SK-N-SH treated with all-trans-retinoic acid at 6 μM for 48 hours (cell line): ENCODE measurements around the gene BSG.

Experiments used
- ATAC-seq: fragments of 200-7000 bp; cut with Tn5 transposase; 3 replicates; pipeline ENCODE4 v1.9.1; 2020; ENCODE audit warnings: mild to moderate bottlenecking, moderate library complexity
- ARNTL ChIP-seq: fragments of 450-650 bp; formaldehyde crosslinking; IDR thresholded peaks from 2 replicates; pipeline ENCODE4 v1.5.0; 2020; ENCODE audit warnings: low read depth, mild to moderate bottlenecking, moderate library complexity, borderline replicate concordance
- BACH2 ChIP-seq: fragments of 250-450 bp; sonication (Bioruptor Pico); IDR thresholded peaks from 2 replicates; pipeline ENCODE4 v1.9.0; 2021; ENCODE audit warnings: mild to moderate bottlenecking, borderline replicate concordance
- CREB5 ChIP-seq: fragments of 250-450 bp; sonication (Bioruptor Pico); IDR thresholded peaks from 2 replicates; pipeline ENCODE4 v1.5.1; 2020; ENCODE audit warnings: low read depth, mild to moderate bottlenecking, moderate library complexity
- CSDC2 ChIP-seq: fragments of 250-450 bp; sonication (Bioruptor Pico); IDR thresholded peaks from 2 replicates; pipeline ENCODE4 v1.5.0; 2020; ENCODE audit warnings: mild to moderate bottlenecking, moderate library complexity
- CSRNP3 ChIP-seq: fragments of 250-450 bp; sonication (Bioruptor Pico); IDR thresholded peaks from 2 replicates; pipeline ENCODE4 v1.5.1; 2021; ENCODE audit warnings: mild to moderate bottlenecking, moderate library complexity
- ESRRG ChIP-seq: fragments of 250-450 bp; sonication (Bioruptor Pico); IDR thresholded peaks from 2 replicates; pipeline ENCODE4 v1.6.1; 2021; ENCODE audit warnings: mild to moderate bottlenecking
- GLIS3 ChIP-seq: fragments of 250-450 bp; sonication (Bioruptor Pico); IDR thresholded peaks from 2 replicates; pipeline ENCODE4 v1.5.0; 2020; ENCODE audit warnings: mild to moderate bottlenecking, moderate library complexity
- ISL1 ChIP-seq: fragments of 250-450 bp; sonication (Bioruptor Pico); IDR thresholded peaks from 2 replicates; pipeline ENCODE4 v2.1.2; 2022; ENCODE audit warnings: mild to moderate bottlenecking, moderate library complexity
- OSR1 ChIP-seq: fragments of 250-450 bp; sonication (Bioruptor Pico); IDR thresholded peaks from 2 replicates; pipeline ENCODE4 v1.8.0; 2022; ENCODE audit warnings: moderate library complexity, mild to moderate bottlenecking, inconsistent platforms
- PATZ1 ChIP-seq: fragments of 250-450 bp; sonication (Bioruptor Pico); IDR thresholded peaks from 2 replicates; pipeline ENCODE4 v1.8.0; 2020; ENCODE audit warnings: mild to moderate bottlenecking, moderate library complexity, borderline replicate concordance
- POU6F1 ChIP-seq: fragments of 250-450 bp; sonication (Bioruptor Pico); IDR thresholded peaks from 2 replicates; pipeline ENCODE4 v1.8.0; 2021; ENCODE audit warnings: low read depth, mild to moderate bottlenecking, moderate library complexity, borderline replicate concordance
- PPARA ChIP-seq: fragments of 250-450 bp; sonication (Bioruptor Pico); IDR thresholded peaks from 2 replicates; pipeline ENCODE4 v1.5.0; 2020; ENCODE audit warnings: mild to moderate bottlenecking, borderline replicate concordance
- RARB ChIP-seq: fragments of 250-450 bp; sonication (Bioruptor Pico); IDR thresholded peaks from 2 replicates; pipeline ENCODE4 v1.8.0; 2021; ENCODE audit warnings: mild to moderate bottlenecking, moderate library complexity
- SNAI2 ChIP-seq: fragments of 250-450 bp; sonication (Bioruptor Pico); IDR thresholded peaks from 2 replicates; pipeline ENCODE4 v1.5.0; 2020; ENCODE audit warnings: mild to moderate bottlenecking, moderate library complexity
- TCF4 ChIP-seq: fragments of 250-450 bp; sonication (Bioruptor Pico); IDR thresholded peaks from 2 replicates; pipeline ENCODE4 v1.8.0; 2021; ENCODE audit warnings: mild to moderate bottlenecking, moderate library complexity, borderline replicate concordance
- TOX ChIP-seq: fragments of 250-450 bp; sonication (Bioruptor Pico); IDR thresholded peaks from 2 replicates; pipeline ENCODE4 v1.8.0; 2021; ENCODE audit warnings: mild to moderate bottlenecking, moderate library complexity, borderline replicate concordance
- TSHZ2 ChIP-seq: fragments of 250-450 bp; sonication (Bioruptor Pico); IDR thresholded peaks from 2 replicates; pipeline ENCODE4 v1.5.0; 2020; ENCODE audit warnings: mild to moderate bottlenecking, moderate library complexity
- ZC3H10 ChIP-seq: fragments of 250-450 bp; sonication (Bioruptor Pico); IDR thresholded peaks from 2 replicates; pipeline ENCODE4 v1.5.1; 2021; ENCODE audit warnings: mild to moderate bottlenecking, moderate library complexity
- ZFP3 ChIP-seq: fragments of 250-450 bp; sonication (Bioruptor Pico); IDR thresholded peaks from 2 replicates; pipeline ENCODE4 v1.5.0; 2020; ENCODE audit warnings: mild to moderate bottlenecking, moderate library complexity
- ZFP30 ChIP-seq: fragments of 450-650 bp; formaldehyde crosslinking; IDR thresholded peaks from 2 replicates; pipeline ENCODE4 v1.5.0; 2022; ENCODE audit warnings: mild to moderate bottlenecking, moderate library complexity
- ZNF565 ChIP-seq: fragments of 450-650 bp; formaldehyde crosslinking; conservative IDR thresholded peaks from 2 replicates; pipeline ENCODE4 v1.5.0; 2020; ENCODE audit warnings: low read depth, mild to moderate bottlenecking, moderate library complexity
- ZNF70 ChIP-seq: fragments of 450-650 bp; formaldehyde crosslinking; IDR thresholded peaks from 2 replicates; pipeline ENCODE4 v1.5.0; 2020; ENCODE audit warnings: mild to moderate bottlenecking, moderate library complexity
- ZNF8 ChIP-seq: fragments of 450-650 bp; formaldehyde crosslinking; IDR thresholded peaks from 2 replicates; pipeline ENCODE4 v1.5.0; 2020; ENCODE audit warnings: mild to moderate bottlenecking, moderate library complexity

The BSG gene

GRCh38 chr19:541699-542098, 30.7 kb upstream of the BSG start:
- TF ChIP-seq ZNF8 (CRISPR knock-in tag), result no peak
- TF ChIP-seq GLIS3 (CRISPR knock-in tag), result no peak
- TF ChIP-seq TOX (CRISPR knock-in tag), result no peak
- ATAC-seq, result no peak

- ATAC-seq, result no peak
- no peak for TF ChIP-seq TCF4
- no peak for TF ChIP-seq ZFP30 (CRISPR knock-in tag)
- no peak for TF ChIP-seq ZNF8 (CRISPR knock-in tag)
- TF ChIP-seq SNAI2, result no peak
- TF ChIP-seq ISL1 (CRISPR knock-in tag), result no peak
- TF ChIP-seq RARB, result no peak
- TF ChIP-seq CREB5 (CRISPR knock-in tag), result no peak
- no peak for TF ChIP-seq CSDC2 (CRISPR knock-in tag)
- no peak for TF ChIP-seq ZFP3 (CRISPR knock-in tag)
- no peak for TF ChIP-seq ZC3H10 (CRISPR knock-in tag)
- no peak for TF ChIP-seq OSR1 (CRISPR knock-in tag)
- TF ChIP-seq CSRNP3 (CRISPR knock-in tag), result no peak
- TF ChIP-seq ESRRG (CRISPR knock-in tag), result no peak
- TF ChIP-seq BACH2 (CRISPR knock-in tag), result no peak
Measured at GRCh38 chr19:542173-542866, 30.1 kb upstream of the BSG start.

- TF ChIP-seq TOX (CRISPR knock-in tag), result no peak
- no peak for TF ChIP-seq ZNF70 (CRISPR knock-in tag)
- TF ChIP-seq BACH2 (CRISPR knock-in tag), result no peak
- TF ChIP-seq CSRNP3 (CRISPR knock-in tag), result no peak
- TF ChIP-seq OSR1 (CRISPR knock-in tag), result no peak
- no peak for TF ChIP-seq SNAI2
- TF ChIP-seq ESRRG (CRISPR knock-in tag), result no peak
- TF ChIP-seq TCF4, result no peak
- no peak for TF ChIP-seq CREB5 (CRISPR knock-in tag)
- no peak for TF ChIP-seq PPARA
- no peak for TF ChIP-seq PATZ1 (CRISPR knock-in tag)
- TF ChIP-seq ARNTL, result no peak
- no peak for TF ChIP-seq ZNF8 (CRISPR knock-in tag)
- no peak for TF ChIP-seq POU6F1
- no peak for TF ChIP-seq RARB
- TF ChIP-seq ZNF565 (CRISPR knock-in tag), result no peak
- no peak for TF ChIP-seq ZC3H10 (CRISPR knock-in tag)
- TF ChIP-seq ZFP3 (CRISPR knock-in tag), result no peak
- TF ChIP-seq TSHZ2 (CRISPR knock-in tag), result no peak
- TF ChIP-seq GLIS3 (CRISPR knock-in tag), result no peak
- ATAC-seq, result peak; percentile 21
Measured at GRCh38 chr19:543910-544608, 28.3 kb upstream of the BSG start, which contains the start of gene GZMM. Gene GZMM (plus strand): TSS chr19:544053. CDS start chr19:544072, 19 bp downstream.
